Smooth muscle cell (in vitro differentiated cells): Measurements from ENCODE around the gene SYT13. TPM values are rescaled to one million over a fixed set of nuclear protein-coding genes. Genes with fewer than 3 reads are reported as not detected.

Source experiments
- DNase-seq: peaks from one replicate; lab custom pipeline; 2025; ENCODE audit not compliant: unreplicated experiment; lab: John Stamatoyannopoulos, UW
- H2AFZ ChIP-seq: fragments of 200-600 bp; sonication (generic); 2 replicates; pipeline ENCODE4 v1.6.0; 2016; ENCODE audit warnings: antibody characterized with exemption, low read depth, mild to moderate bottlenecking
- H3F3A ChIP-seq: fragments of 200-600 bp; sonication (generic); 2 replicates; pipeline ENCODE4 v1.6.0; 2017; ENCODE audit warnings: antibody characterized with exemption, low read depth
- H3K27ac ChIP-seq: fragments of 200-600 bp; sonication (generic); 2 replicates; pipeline ENCODE4 v1.5.1; 2016; ENCODE audit warnings: low read depth, mild to moderate bottlenecking
- H3K27me3 ChIP-seq: fragments of 200-600 bp; sonication (generic); 2 replicates; pipeline ENCODE4 v1.6.1; 2016; ENCODE audit warnings: low read depth, mild to moderate bottlenecking
- H3K36me3 ChIP-seq: fragments of 200-600 bp; sonication (generic); 2 replicates; pipeline ENCODE4 v1.5.1; 2016; ENCODE audit warnings: low read depth
- H3K4me1 ChIP-seq: fragments of 200-600 bp; sonication (generic); 2 replicates; pipeline ENCODE4 v1.5.1; 2016; ENCODE audit warnings: low read depth
- H3K4me2 ChIP-seq: fragments of 200-600 bp; sonication (generic); 2 replicates; pipeline ENCODE4 v1.6.0; 2016; ENCODE audit warnings: mild to moderate bottlenecking
- H3K4me3 ChIP-seq: fragments of 200-600 bp; sonication (generic); 2 replicates; pipeline ENCODE4 v1.5.1; 2016; ENCODE audit warnings: mild to moderate bottlenecking
- H3K79me2 ChIP-seq: fragments of 200-600 bp; sonication (generic); 2 replicates; pipeline ENCODE4 v1.6.0; 2016; ENCODE audit warnings: low read depth, mild to moderate bottlenecking
- H3K9ac ChIP-seq: fragments of 200-600 bp; sonication (generic); 2 replicates; pipeline ENCODE4 v1.6.0; 2016; ENCODE audit warnings: low read depth
- H3K9me3 ChIP-seq: fragments of 200-600 bp; sonication (generic); replicated peaks from 2 replicates; pipeline ENCODE4 v1.5.1; 2016; ENCODE audit warnings: low read depth
- H4K20me1 ChIP-seq: fragments of 200-600 bp; sonication (generic); 2 replicates; pipeline ENCODE4 v1.6.0; 2016; ENCODE audit warnings: low read depth
- CTCF ChIP-seq: fragments of 200-600 bp; sonication (generic); IDR thresholded peaks from 2 replicates; pipeline ENCODE4 v1.5.1; 2017; ENCODE audit warnings: borderline replicate concordance, mild to moderate bottlenecking, antibody characterized with exemption; ENCODE audit not compliant: insufficient read depth, poor library complexity, severe bottlenecking
- WGBS: methylation state at CpG from one replicate; pipeline ENCODE4 v1.1.7; 2016; ENCODE audit warnings: low lambda C conversion rate; 5-methylcytosine and 5-hydroxymethylcytosine counted together
- polyA plus RNA-seq: library from polyadenylated mRNA; unstranded; fragments of >200 nt; fragmentation: Nextera tagmentation; extraction: Ambion mirVana; gene quantifications from 2 replicates; pipeline ENCODE4 v1.2.1, GENCODE V29; 2016
- total RNA-seq: library from RNA; depleted of rRNA; stranded (reverse); fragments of >200 nt; gene quantifications from 2 replicates; pipeline ENCODE4 v1.2.3, GENCODE V29; 2014

Gene SYT13
- total and polyA plus RNA-seq, 2 experiments from 2014 or later, result 0.47 to 1.3 TPM

DNA sequence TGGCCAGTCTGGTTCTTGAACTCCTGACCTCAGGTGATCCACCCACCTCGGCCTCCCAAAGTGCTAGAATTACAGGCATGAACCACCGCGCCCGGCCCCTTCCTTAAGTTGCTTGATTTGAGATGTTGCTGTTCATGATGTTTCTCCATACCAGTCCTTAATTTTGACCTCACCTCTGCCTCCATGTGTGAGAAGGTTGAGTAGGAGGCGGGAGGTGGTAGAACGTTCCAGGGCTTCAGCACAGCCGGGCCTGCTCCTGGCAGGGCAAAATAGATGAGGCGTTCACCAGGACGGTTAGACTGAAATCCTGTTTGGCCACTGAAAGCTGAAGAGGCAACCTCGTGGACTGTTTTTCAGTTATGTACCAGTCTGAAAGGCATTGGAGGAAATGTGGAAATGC is 48.3 kb upstream of the SYT13 start:
- Histone ChIP-seq H3K4me2 (no peak overlapping the region), H3K9me3 (no peaks in the 10 kb centered on the region), H3K27me3 (no peaks in the 10 kb centered on the region), H3K4me1 (no peaks in the 10 kb centered on the region), H3F3A (peaks cover 3% of the 10 kb centered on the region), H3K36me3 (no peaks in the 10 kb centered on the region), H3K9ac (no peak overlapping the region), H3K4me3 (no peak overlapping the region), H2AFZ (no peak overlapping the region), H4K20me1 (no peaks in the 10 kb centered on the region), H3K27ac (no peak overlapping the region), H3K79me2 (no peaks in the 10 kb centered on the region)
- DNase-seq, result no peak
- 97% methylated on average over 10 of the region's 10 CpGs for WGBS
- no peak for TF ChIP-seq CTCF

- peak overlapping the region; percentile 79 for H3K27ac ChIP-seq
- peak overlapping the region; percentile 29 for H3K9ac ChIP-seq
- no peaks in the 10 kb centered on the region for H3K79me2 ChIP-seq
- peak overlapping the region; percentile 42 for H3K4me3 ChIP-seq
- H2AFZ ChIP-seq, result peak overlapping the region; percentile 90
- no peaks in the 10 kb centered on the region for H3K4me1 ChIP-seq
- no peak for TF ChIP-seq CTCF
- no peaks in the 10 kb centered on the region for H4K20me1 ChIP-seq
- peak overlapping the region; percentile 87 for H3K4me2 ChIP-seq
- WGBS, result 25% methylated on average over 19 of the region's 19 CpGs
- H3K27me3 ChIP-seq, result peaks cover 7% of the 10 kb centered on the region
- no peaks in the 10 kb centered on the region for H3K9me3 ChIP-seq
- no peaks in the 10 kb centered on the region for H3K36me3 ChIP-seq
- no peak for DNase-seq
- peaks cover 3% of the 10 kb centered on the region for H3F3A ChIP-seq
Measured at GRCh38 chr11:45333001-45333971, 47.1 kb upstream of the SYT13 start.

DNA sequence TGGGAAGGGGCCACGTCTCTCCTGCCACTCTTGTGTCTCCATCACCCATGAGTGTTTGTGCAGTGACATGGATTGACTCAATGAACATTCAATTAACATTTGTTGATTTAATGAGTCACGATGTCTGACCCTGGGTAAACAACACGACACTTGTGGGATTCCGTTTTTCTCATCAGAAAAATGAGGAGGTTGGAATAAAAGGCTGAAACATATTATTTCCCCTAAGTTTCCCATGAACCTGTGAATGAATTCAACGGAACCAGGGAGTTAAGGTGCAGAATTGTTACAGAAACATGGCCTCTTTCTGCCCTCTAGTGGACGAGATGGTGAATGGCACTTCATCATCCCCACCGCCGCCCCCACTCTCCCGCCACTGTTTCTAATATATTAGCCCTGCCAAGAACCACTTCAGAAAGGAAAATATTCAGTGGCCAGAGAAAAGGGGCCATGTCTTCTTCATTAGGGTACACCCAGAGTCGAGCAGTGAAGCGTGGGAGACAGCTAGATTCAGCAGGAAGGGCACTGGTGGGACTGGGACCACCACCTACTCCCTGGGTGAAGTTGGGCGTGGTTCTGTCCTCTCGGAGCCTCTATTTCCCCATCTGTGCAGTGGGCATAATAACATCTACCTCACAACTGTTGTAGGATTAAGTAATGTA is 46.3 kb upstream of the SYT13 start:
- no peak for DNase-seq
- Histone ChIP-seq H3K4me1 (no peaks in the 10 kb centered on the region), H2AFZ (peak overlapping the region; percentile 90)

More for the DNA sequence above, 46.3 kb upstream of the SYT13 start:
- peak overlapping the region; percentile 29 for H3K9ac ChIP-seq
- peaks cover 7% of the 10 kb centered on the region for H3K27me3 ChIP-seq
- peak; percentile 80 for TF ChIP-seq CTCF
- no peaks in the 10 kb centered on the region for H4K20me1 ChIP-seq
- H3K9me3 ChIP-seq, result peaks cover under 1% of the 10 kb centered on the region
- H3K4me2 ChIP-seq, result peak overlapping the region; percentile 87
- H3K36me3 ChIP-seq, result no peaks in the 10 kb centered on the region
- peak overlapping the region; percentile 42 for H3K4me3 ChIP-seq
- H3K27ac ChIP-seq, result peak overlapping the region; percentile 79
- peaks cover 3% of the 10 kb centered on the region for H3F3A ChIP-seq
- 17% methylated on average over 13 of the region's 13 CpGs for WGBS
- no peaks in the 10 kb centered on the region for H3K79me2 ChIP-seq
